ENCODE data around the gene RBCK1.
"Not testable (repeated sequence)": the region's sequence is repeated elsewhere in the genome, so short reads cannot be mapped to it uniquely, and the experiment has no call there.

RBCK1 gene

GRCh38 chr20:376089-376488, 32.0 kb upstream of the RBCK1 start:
- no peak for DNase-seq

DNA sequence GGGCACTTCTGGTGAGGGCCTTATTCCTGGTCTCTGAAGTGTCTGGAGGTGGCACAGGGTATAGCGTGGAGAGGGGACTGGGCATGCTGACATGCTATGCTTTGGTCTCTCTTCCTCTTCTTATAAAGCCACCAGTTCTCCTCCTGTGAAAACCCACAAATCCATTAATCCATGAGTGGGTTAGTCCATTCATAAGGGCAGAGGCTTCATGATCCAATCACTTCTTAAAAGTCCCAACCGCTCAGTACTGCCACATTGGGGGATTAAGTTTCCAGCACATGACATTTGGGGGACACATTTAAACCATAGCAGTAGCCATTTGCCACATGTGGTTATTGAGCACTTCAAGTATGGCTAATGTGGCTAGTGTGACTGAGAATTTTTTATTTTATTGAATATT, 31.3 kb upstream of the RBCK1 start:
- DNase-seq: no peak

- DNase-seq: not testable (repeated sequence)
Observed at GRCh38 chr20:377578-377977, 30.5 kb upstream of the RBCK1 start.

DNA sequence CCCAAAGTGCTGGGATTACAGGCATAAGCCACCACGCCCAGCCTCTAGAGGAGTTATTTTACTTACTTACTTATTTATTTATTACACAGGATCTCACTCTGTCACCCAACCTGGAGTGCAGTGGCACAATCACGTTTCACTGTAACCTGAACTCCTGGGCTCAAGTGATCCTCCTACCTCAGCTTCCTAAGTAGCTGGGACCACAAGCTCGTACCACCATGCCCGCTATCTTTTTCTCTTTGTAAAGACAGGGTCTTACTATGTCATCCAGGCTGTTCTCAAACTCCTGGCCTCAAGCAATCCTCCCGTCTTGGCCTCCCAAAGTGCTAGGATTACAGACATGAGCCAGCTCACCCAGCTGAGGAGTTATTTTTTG, 29.1 kb upstream of the RBCK1 start:
- no peak for DNase-seq

DNA sequence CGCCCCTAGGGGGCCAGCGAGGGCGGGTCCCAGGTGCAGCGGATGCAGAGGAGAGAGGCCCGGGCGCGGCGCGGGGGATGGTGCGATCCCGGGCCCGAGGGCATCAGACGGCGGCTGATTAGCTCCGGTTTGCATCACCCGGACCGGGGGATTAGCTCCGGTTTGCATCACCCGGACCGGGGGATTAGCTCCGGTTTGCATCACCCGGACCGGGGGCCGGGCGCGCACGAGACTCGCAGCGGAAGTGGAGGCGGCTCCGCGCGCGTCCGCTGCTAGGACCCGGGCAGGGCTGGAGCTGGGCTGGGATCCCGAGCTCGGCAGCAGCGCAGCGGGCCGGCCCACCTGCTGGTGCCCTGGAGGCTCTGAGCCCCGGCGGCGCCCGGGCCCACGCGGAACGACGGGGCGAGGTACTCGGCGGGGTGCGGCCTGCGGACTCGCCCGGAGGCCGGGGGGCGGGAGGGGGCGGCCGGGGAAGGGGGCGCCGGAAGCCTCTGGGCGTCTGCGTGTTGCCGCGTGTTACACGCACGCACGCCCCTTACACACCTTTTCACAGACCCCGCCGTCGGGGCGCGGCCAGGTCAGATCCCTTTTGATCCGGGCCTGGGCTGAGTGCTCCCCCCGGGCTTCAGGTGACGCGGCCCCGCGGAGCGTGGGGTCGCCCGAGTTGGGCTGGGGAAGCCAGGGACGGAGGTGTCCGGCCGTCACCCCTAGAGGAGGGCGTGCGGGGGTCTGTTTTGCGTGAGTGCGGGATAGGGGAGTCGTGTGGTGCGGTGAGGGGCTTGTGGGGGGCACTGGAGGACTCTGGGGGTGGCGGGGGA, 27.1 kb upstream of the RBCK1 start:
- peak; percentile 57 to 66 for DNase-seq

GRCh38 chr20:381581-382290, 26.4 kb upstream of the RBCK1 start:
- peak; percentile 46 to 75 for DNase-seq

DNA sequence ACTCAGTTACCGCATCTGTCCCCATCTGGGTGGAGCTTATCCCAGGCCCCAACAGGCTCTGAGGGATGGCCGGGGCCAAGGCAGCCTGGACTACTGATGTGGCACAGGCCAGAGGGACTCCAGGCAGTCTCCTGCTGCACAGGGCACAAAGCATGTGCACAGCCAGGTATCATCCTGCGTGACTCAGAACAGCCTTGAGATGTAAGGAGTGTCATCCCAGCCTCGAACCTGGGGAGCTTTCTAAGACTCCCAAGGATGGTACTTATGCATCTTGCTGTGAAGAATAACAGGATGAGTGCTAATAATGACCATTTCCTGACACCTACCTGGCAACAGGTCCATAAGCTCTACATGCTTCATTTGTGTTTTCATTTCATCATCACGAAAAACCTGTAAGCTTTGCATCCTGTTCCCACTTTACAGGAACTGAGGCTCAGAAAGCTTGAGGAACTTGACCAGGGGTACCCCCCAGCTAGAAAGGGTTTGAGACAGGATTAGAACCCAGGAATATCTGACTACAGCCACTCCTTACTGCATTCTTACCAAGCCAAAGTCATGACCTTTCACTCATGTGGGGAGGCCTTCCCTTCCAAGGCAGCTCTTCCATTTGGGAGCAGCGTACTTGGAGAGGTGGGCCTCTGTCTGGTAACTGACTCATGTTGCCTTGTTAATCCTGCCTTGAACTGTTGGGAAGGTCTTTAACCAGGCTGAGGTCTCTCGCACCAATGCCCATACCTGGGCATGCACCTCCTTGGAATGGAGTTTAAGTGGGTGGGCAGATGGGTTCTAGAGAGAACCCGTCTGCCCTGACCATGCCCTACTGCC, 25.6 kb upstream of the RBCK1 start:
- DNase-seq: no peak

GRCh38 chr20:383889-384288, 24.2 kb upstream of the RBCK1 start:
- no peak for DNase-seq

DNA sequence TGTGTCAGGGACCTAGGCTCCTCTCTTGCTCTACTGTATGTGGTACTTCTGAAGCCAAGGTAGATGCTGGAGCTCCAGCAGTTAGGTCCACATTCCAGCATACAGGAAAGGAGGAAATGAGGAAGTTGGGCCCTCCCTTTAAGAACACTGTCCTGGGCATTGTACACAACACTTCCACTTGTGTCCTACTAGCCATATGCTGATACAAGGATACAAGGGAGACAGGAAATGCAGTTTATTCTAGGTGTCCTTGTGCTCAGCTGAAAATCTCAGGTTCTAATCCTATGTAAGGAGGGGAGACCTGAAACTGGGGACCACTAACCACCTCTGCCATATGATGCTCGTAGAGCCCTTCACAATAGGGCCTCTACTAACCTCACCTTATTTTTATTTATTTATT, 23.4 kb upstream of the RBCK1 start:
- no peak for DNase-seq

DNA sequence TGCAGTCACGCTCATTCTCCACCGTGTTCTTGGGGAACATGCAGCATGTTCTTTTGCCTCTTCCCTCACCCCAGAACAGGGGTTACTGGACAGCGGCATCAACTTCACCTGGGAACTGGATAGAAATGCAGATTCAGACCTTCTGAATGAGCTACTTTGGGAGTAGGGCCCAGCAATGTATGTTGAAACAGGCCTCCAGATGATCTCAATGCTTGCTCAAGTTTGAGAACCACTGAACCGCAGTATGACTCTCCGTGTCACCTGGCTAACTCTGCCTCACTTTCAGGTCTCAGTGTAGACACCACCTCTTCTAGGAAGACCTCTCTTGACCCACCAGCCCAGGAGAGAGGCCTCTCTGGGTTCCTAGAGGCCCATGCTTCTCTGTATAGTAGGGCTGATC, 22.7 kb upstream of the RBCK1 start:
- DNase-seq: no peak

- DNase-seq: not testable (repeated sequence)
Observed at GRCh38 chr20:386634-387033, 21.5 kb upstream of the RBCK1 start.

DNA sequence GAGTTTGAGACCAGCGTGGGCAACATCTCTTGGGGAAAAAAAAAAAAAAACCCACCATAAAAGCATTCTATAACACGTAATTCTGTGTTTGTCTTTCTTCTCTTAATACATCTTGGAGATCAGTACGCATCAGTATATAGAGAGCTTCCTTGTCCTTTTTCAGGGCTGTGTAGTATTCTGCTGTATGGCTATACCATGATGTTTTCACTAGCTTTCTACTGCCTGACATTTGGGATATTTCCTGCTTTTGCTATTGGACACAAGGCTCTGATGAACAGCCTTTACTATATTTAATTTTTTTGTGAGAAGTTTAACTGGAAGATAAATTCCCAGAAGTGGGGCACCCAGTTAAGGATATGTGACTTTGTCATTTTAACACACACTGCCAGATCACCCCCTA, 20.6 kb upstream of the RBCK1 start:
- DNase-seq: no peak

- DNase-seq: no peak
Observed at GRCh38 chr20:388034-388994, 19.8 kb upstream of the RBCK1 start.

GRCh38 chr20:389220-389619, 18.9 kb upstream of the RBCK1 start:
- no peak for DNase-seq

GRCh38 chr20:391041-391711, 16.9 kb upstream of the RBCK1 start:
- DNase-seq: no peak

DNA sequence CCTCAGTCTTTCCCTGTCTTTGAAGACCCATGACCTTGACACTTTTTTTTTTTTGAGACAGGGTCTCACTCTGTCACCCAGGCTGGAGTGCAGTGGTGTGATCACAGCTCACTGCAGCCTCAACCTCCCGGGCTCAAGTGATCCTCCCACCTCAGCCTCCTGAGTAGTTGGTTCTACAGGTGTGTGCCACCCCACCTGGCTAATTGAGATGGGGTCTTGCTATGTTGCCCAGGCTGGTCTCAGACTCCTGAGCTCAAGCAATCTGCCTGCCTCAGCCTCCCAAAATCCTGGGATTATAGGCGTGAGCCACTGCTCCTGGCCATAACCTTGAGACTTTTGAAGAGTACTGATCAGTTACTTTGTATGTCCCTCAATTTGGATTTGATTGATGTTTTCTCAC, 14.8 kb upstream of the RBCK1 start:
- not testable (repeated sequence) for DNase-seq

GRCh38 chr20:396252-396618, 11.9 kb upstream of the RBCK1 start:
- no peak for DNase-seq

GRCh38 chr20:396619-397431, 11.3 kb upstream of the RBCK1 start:
- no peak for DNase-seq

DNA sequence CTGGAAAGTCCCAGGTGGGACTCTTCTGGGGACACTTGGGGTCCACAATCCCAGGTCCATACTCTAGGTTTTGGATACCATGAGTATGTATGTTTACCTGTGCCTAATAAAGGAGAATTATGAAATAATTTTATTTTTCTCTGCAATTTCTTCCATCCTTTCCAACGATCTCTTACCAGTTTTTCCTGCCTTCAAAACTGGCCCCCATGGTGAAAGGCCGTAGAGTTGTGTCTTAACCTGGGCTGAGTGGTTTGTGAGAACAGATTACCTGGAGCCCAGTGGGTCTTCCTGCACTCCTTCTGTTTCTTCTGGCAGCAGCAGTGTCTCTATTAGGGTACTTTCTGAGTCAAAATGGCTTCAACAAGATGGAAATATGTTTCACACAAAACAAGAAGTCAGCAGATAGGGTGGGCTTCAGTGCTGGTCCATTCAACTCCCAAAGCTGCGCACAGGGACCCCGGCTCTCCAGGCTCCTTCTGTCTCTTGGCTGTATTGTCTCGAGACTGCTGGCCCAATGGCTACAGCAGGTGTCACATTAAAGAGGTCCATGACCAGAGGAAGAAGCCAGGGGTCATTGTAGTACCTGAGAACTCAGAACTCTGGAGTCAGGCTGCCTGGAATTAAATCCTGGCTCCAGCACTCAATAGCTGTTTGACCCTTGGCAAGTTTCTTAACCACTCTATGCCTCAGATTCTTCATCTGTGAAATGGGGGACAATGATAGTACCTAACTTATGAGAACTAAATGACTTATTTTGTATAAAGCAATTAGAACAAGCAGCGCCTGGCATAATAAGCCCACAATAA, 10.5 kb upstream of the RBCK1 start:
- DNase-seq: no peak

- no peak for DNase-seq
Observed at GRCh38 chr20:399182-399707, 8.9 kb upstream of the RBCK1 start.
